GM12801 (cell line): ENCODE results near the gene KRTAP2-1.
"Not testable (repeated sequence)": the region's sequence is repeated elsewhere in the genome, so short reads cannot be mapped to it uniquely, and the experiment has no call there.

Source experiments
- CTCF ChIP-seq: IDR thresholded peaks from one replicate; pipeline ENCODE4 v1.5.1; 2011; ENCODE audit warnings: control low read depth; ENCODE audit not compliant: insufficient read length; ENCODE audit errors: extremely low read depth

Gene KRTAP2-1

GRCh38 chr17:41058741-41059140 is 11.6 kb upstream of the KRTAP2-1 start:
- no peak for TF ChIP-seq CTCF

GRCh38 chr17:41057547-41057946 is 10.4 kb upstream of the KRTAP2-1 start:
- TF ChIP-seq CTCF: no peak

- TF ChIP-seq CTCF: not testable (repeated sequence)
Observed at GRCh38 chr17:41055130-41055529, 8.0 kb upstream of the KRTAP2-1 start, which contains the start of gene KRTAP2-2. KRTAP2-2 (minus strand) TSS chr17:41055230; CDS start chr17:41055211, 19 bp downstream.

GRCh38 chr17:41054025-41054424 is 6.9 kb upstream of the KRTAP2-1 start:
- no peak for TF ChIP-seq CTCF

- TF ChIP-seq CTCF: no peak
Observed at GRCh38 chr17:41052566-41052965, 5.5 kb upstream of the KRTAP2-1 start.

- TF ChIP-seq CTCF: no peak
Observed at GRCh38 chr17:41049110-41049509, 2.0 kb upstream of the KRTAP2-1 start.

- TF ChIP-seq CTCF: no peak
Observed at GRCh38 chr17:41048441-41048840, 1.3 kb upstream of the KRTAP2-1 start.

GRCh38 chr17:41042953-41043352 is 4.2 kb downstream of the KRTAP2-1 start:
- no peak for TF ChIP-seq CTCF
